ENCODE measurements around the gene VAMP8. TPM values are rescaled to one million over a fixed set of nuclear protein-coding genes. Genes with fewer than 3 reads are reported as not detected.
A peak's percentile ranks its signal among the peaks of the same experiment; 100 is the strongest.

The VAMP8 gene
- polyA plus RNA-seq, 3 donors, result 260 to 761 (median 623) TPM

- H2AFZ ChIP-seq (ENCODE audit: insufficient read depth, low read depth, low read length, poor library complexity, severe bottlenecking), result peak within 1 kb of the TSS; percentile 77
- TF ChIP-seq CTCF (IDR thresholded peaks at IDR 0.05), result peak; percentile 62
- WGBS (ENCODE audit: insufficient coverage), result under 1% methylated on average over 92 of the region's 92 CpGs
- H3K27ac ChIP-seq (ENCODE audit: low read depth in 1 of 2, low read length in 2 of 2), result peak within 1 kb of the TSS; percentile 88 to 98
- no peaks in the 10 kb centered on the region for H3K9me3 ChIP-seq (replicated peaks in 1 of 2; ENCODE audit: control insufficient read depth in 1 of 2, insufficient read depth in 1 of 2, low read length in 2 of 2)
- H3K36me3 ChIP-seq (replicated peaks in 1 of 2; ENCODE audit: control insufficient read depth in 1 of 2, insufficient read depth in 2 of 2, low read length in 2 of 2), result peaks cover 28 to 33% of the 10 kb centered on the region in 2 donors
- Mint-ChIP-seq H3K9me3 (no peaks in the 10 kb centered on the region), H3K27ac (peak within 1 kb of the TSS; percentile 95 to 98 (median 97)), H3K4me3 (peak within 1 kb of the TSS; percentile 91 to 95), H3K27me3 (ENCODE audit: low read depth in 3 of 3) (no peaks in the 10 kb centered on the region), H3K36me3 (peaks cover 31 to 32% of the 10 kb centered on the region in 2 donors), H3K4me1 (peaks cover 57% of the 10 kb centered on the region)
- DNase-seq, result peak; percentile 83 to 88 (median 88)
- H3K4me3 ChIP-seq (replicated peaks in 1 of 3; ENCODE audit: low read depth in 2 of 3, low read length in 3 of 3), result peak within 1 kb of the TSS; percentile 68 to 99 (median 95)
- intact Hi-C loops (cut with micrococcal nuclease), result loop anchor here (1.0 to 5.0 kb wide), 3 partner anchors 38 to 116 kb away; no protein-coding TSS in a partner anchor
- peaks cover 71% of the 10 kb centered on the region for H3K79me2 ChIP-seq (ENCODE audit: insufficient read depth, low read length)
- peaks cover 35 to 64% of the 10 kb centered on the region in 2 donors for H3K4me1 ChIP-seq (ENCODE audit: control insufficient read depth in 1 of 2, insufficient read depth in 2 of 2, low read length in 2 of 2)
- H4K20me1 ChIP-seq (ENCODE audit: insufficient read depth, low read length), result peaks cover 47% of the 10 kb centered on the region
- H3K4me2 ChIP-seq (replicated peaks; ENCODE audit: extremely low read depth, low read length, poor library complexity, severe bottlenecking), result peak within 1 kb of the TSS; percentile 92
- peak within 1 kb of the TSS; percentile 87 for H3K9ac ChIP-seq (ENCODE audit: insufficient read depth, low read length, poor library complexity, severe bottlenecking)
- no peaks in the 10 kb centered on the region for H3K27me3 ChIP-seq (ENCODE audit: control insufficient read depth in 2 of 2, insufficient read depth in 2 of 2, low read length in 2 of 2)
Measured at GRCh38 chr2:85538507-85539360, 38.7 kb upstream of the VAMP8 start, which contains the start of gene MAT2A. MAT2A (plus strand) TSS chr2:85539168; CDS start chr2:85539288, 120 bp downstream.

GRCh38 chr2:85539361-85540132 is 37.8 kb upstream of the VAMP8 start:
- intact Hi-C loops (cut with micrococcal nuclease), result loop anchor here (1.0 to 5.0 kb wide), 3 partner anchors 39 to 117 kb away; no protein-coding TSS in a partner anchor
- peaks cover 74% of the 10 kb centered on the region for H3K79me2 ChIP-seq (ENCODE audit: insufficient read depth, low read length)
- Mint-ChIP-seq H3K4me1 (peaks cover 51% of the 10 kb centered on the region), H3K9me3 (no peaks in the 10 kb centered on the region), H3K36me3 (peaks cover 39 to 40% of the 10 kb centered on the region in 2 donors), H3K27me3 (ENCODE audit: low read depth in 3 of 3) (no peaks in the 10 kb centered on the region), H3K4me3 (peak overlapping the region; percentile 91 to 95), H3K27ac (peak overlapping the region; percentile 89 to 98 (median 96))
- peaks cover 35 to 59% of the 10 kb centered on the region in 2 donors for H3K4me1 ChIP-seq (ENCODE audit: control insufficient read depth in 1 of 2, insufficient read depth in 2 of 2, low read length in 2 of 2)
- H3K27me3 ChIP-seq (ENCODE audit: control insufficient read depth in 2 of 2, insufficient read depth in 2 of 2, low read length in 2 of 2), result no peaks in the 10 kb centered on the region
- H3K27ac ChIP-seq (ENCODE audit: low read depth in 1 of 2, low read length in 2 of 2), result peak overlapping the region; percentile 88 to 98
- WGBS (ENCODE audit: insufficient coverage), result 0% methylated on average over 50 of the region's 67 CpGs
- H3K4me3 ChIP-seq (replicated peaks in 1 of 3; ENCODE audit: low read depth in 2 of 3, low read length in 3 of 3), result peak overlapping the region; percentile 68 to 99 (median 95)
- peak overlapping the region; percentile 87 for H3K9ac ChIP-seq (ENCODE audit: insufficient read depth, low read length, poor library complexity, severe bottlenecking)
- H3K9me3 ChIP-seq (replicated peaks in 1 of 2; ENCODE audit: control insufficient read depth in 1 of 2, insufficient read depth in 1 of 2, low read length in 2 of 2), result no peaks in the 10 kb centered on the region
- peaks cover 55% of the 10 kb centered on the region for H4K20me1 ChIP-seq (ENCODE audit: insufficient read depth, low read length)
- H3K4me2 ChIP-seq (replicated peaks; ENCODE audit: extremely low read depth, low read length, poor library complexity, severe bottlenecking), result peak overlapping the region; percentile 92
- H3K36me3 ChIP-seq (replicated peaks in 1 of 2; ENCODE audit: control insufficient read depth in 1 of 2, insufficient read depth in 2 of 2, low read length in 2 of 2), result peaks cover 36 to 41% of the 10 kb centered on the region in 2 donors
- peak; percentile 56 to 76 (median 73) for DNase-seq
- TF ChIP-seq CTCF (IDR thresholded peaks at IDR 0.05), result no peak
- H2AFZ ChIP-seq (ENCODE audit: insufficient read depth, low read depth, low read length, poor library complexity, severe bottlenecking), result peak overlapping the region; percentile 77

All from CD14-positive monocyte (primary cell).